Bone marrow (tissue), 2 donors: Measurements from ENCODE around the gene PAQR8.

Experiments
- DNase-seq, 2 donors: peaks; one replicate each; lab custom pipeline; 2025; lab: John Stamatoyannopoulos, UW

The PAQR8 gene

DNA sequence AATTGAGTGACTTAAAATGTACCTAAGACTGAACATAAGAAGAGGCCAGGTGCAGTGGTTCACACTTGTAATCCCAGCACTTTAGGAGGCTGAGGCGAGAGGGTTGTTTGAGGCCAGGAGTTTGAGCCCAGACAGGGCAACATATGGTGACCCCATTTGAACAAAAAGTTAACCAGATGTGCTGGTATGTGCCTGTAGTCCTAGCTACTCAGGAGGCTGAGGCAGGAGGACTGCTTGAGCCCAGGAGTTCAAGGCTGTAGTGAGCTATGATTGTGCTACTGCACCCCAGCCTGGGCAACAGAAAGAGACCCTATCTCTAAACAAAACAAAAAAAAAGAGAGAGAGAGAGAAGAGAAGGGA lies 10.1 kb upstream of the PAQR8 start:
- DNase-seq, result no peak

DNA sequence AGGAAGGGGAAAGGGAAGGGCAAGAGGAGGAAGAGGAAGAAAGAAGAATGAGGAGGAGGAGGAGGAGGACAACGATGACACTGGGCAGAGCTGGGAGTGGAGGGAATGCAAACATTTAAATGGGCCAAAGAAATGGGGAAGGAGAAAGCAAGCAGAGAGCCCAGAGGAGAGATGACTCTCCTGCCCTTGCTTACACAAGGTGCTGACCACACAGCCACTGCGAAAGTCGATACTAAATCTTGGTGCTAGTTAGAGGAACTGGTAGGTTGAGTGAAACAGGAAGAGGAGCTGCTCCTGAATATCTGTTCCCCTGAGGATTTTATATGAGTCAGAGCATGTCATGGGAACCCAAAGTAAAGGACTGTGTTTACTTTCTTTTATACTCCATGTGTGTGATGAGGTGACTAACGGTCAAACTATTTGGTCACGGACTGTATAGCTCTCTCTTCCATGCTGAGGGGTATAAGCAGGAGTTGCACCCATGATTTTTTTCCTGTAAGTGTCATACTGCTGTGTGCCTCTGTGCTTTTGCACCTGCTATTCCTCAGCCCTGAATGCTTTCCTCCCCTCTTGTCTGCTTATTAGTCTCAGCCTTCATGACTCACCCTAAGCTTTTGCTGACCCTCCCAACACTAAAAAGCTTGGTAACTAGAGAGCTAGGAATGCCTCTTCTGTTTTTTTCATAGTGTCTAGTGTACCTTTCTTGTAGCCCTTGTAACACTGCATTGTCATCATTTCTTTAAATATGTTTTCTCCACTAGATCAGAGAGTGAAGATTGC lies 9.5 kb upstream of the PAQR8 start:
- peak; percentile 9 to 69 for DNase-seq

DNA sequence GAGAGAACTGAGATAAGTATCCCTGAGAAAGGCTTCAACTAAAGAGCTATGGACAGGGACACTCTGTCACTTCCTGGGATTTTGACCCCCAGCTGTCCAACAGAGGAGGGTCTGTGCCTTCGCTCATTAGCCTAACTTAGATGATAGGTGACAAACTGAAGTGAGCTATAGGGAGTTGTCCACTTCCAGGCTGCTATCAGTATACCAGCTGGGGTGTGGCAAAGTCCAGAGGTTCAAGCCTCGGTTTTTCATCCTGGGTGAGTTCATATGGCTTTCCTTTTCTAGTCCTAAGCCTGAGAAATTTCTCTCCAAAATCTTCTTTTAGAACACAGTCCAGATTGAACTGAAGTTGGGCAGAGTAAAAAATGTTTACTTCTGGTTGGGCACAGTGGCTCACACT lies 5.9 kb upstream of the PAQR8 start:
- no peak for DNase-seq

DNA sequence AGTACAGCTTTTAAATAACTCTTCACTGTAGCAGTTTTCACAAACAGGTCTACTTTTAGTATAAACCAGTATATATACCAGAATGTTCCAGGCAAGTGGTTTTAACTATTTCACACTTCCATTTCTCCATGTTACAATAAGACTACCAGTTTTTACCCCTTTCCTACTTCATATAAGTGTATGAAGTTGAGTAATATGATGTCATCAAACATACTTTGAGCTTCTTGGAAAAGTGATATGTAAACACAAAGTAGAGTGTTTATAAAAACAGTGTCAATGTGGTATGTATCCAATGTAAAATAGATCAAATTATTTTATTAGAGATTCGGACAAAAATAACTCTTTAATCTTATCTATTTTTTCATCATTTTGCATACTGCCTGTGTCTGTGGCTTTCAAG lies 2.5 kb upstream of the PAQR8 start:
- DNase-seq, result no peak

DNA sequence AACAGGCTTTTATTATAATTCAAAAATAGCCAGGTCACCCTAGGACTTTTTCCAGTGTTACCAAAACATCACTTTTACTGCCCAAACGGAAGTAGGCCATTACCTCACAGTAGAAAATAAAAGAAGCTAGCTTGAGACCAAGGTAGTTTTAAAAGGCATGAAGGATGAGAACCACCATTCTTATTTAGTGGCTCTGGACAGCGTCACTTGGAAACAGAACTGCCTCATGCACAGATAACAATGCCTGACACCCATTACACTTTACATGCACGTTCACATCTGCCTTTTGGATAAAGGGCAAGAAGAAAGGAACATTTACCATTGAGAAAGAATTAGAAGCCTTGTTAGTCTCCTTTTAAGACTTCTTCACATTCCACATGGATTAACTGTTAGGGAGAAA lies 1.9 kb upstream of the PAQR8 start:
- DNase-seq, result no peak

DNA sequence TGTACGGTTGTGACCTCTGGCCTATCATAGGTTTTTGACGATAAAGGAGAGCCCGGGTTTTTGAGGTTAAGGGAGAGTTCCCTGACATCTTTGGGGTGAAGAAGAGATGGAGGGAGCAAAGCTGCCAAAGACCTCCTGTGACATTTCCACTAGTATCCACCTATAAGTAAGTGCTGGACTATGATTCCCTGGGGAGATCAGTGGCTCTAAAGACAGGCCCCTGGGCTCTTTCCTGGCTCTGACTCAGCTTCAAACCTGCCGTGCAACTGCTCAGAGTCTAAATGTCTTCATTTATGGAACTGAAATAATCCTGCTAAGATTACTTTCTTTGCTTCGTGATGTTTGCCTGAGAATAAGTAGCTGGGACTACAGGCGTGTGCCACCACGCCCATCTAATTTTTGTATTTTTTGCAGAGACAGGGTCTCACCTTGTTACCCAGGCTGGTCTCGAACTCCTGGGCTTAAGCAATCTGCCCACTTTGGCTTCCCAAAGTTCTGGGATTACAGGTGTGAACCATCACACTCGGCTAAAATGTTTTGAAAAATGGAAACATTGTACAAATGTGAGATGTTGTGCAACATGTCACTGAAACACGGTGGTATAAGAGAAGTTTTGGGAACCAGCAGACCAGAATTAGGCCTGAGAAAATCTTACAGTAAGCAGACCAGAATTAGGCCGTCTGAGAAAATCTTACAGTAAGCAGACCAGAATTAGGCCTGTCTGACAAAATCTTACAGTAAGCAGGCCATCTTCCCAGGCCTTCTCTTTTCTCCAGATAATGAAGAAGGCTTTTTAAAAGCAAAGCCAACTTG lies 1.1 kb upstream of the PAQR8 start:
- DNase-seq, result no peak

DNA sequence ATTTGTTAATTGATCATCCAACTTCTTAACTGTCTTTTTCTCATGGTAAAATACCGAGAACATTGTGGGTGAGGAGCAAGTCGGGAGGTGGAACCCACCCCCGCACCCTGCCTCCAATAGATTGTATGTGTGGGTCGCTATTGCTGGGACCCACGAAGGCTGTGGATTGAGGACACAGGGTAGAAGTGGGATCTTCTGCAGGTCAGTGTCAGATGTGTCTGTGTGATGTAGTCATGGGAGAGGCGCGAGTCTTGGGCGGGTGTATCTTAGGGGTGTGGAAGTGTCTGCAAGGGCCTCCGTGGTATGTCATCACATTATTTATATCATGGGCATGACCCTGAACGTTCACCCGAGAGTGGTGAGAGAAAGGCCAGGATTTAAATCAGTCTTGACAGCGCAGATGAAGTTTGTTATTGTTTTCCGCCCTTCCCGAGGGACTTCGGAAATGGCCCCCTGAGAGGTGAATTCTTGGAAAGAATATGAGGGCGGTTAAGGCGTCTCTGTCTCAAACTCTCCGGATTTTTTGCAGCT lies 472 bp upstream of the PAQR8 start:
- DNase-seq, result no peak

DNA sequence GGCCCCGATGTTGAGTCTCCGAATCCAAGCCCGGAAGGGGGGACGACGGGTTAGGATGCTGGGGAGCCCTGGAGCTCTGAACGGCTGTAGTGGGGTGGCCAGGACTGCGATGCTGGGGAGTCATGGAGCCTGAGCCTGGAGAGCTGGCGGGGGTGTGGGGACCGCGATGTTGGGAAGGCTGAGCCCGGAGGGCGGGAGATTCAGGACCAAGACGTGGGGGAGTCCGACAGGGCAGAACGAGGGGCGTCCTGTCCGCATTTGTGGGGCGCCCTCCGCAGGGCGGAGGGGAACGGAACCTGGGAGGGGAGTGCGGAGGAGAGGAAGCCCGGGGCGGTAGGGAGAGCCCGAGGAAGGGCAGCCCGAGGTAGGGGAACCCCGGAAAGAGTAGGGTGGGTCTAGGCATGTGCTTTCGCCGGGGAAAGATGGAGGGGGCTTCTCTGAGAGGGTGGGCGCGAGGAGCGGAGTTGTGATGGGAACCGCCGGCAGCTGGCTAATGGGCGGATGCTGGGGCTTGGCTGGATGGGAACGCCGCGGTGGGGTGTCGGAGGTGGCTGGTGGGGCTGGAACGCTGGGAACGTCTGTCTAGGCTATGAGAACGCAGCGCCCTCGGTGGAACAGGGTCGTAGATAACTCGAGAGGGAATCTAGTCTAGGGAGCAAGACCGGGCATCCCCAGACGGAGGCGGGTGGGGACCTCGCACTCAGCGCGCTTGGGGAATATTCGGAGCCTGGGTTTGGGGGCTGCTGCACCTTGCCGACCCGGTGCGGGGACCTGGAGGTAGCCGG lies 684 bp downstream of the PAQR8 start:
- DNase-seq, result peak; percentile 42 to 45

DNA sequence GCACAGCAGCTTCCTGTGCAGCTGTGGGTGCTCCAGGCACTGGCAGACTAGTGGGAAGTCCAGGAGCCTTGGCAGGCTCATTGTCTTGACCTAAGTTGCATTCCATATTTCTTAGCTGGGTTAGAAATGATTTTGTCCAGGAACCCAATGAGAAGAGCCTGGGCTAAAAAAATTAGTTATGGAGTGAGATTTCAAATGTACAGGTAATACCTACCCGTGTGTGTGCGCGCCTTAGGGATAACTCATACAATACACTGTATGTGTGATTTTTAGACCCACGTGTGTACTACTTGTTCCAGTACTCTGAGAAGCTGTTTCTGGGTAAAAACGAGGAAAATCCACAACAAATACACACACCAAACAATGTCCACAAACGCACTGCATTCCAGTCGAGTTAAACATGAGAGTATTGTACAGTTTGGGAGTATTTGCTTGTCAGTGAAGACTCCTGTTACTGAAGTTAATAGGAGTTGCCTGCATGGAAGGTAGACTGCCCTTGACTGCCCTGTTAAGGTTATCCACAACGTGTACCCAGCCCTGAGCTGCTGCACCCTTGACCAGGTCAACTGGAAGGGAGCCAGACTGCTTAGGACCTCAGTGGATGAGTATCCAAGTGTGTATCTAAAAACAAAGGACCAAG lies 1.4 kb downstream of the PAQR8 start:
- DNase-seq, result no peak

DNA sequence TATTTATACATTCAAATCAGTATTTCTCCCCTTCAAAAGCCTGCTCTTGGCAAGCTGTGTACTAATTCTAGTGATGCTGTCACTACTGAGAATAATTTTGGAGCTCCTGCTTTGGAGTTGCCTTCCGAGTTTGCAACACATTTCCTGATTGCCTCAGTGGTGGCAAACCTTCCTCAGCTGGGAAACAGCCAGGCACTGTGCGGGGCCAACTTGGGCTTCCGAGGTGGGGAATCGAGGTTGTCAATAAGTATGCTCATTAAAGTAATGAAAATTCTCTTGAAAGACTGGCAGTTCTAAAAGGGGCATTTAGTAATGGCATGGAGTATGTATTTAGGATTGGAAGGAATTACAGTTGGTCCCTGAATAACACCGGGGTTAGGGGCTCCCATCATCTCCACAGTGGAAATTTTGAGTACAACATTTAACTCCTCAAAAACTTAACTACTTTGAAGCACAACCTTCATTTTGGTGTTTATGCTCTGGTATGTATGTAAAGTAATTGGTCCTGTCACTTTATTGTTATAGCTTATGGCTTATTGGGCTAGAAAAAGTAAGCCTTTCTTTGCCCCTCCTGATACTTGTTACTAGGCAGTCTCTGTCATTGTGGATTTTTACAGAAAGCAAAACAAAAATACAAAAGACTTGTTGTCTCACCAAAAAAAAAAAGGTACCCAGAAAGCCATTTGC lies 2.7 kb downstream of the PAQR8 start:
- DNase-seq, result no peak

DNA sequence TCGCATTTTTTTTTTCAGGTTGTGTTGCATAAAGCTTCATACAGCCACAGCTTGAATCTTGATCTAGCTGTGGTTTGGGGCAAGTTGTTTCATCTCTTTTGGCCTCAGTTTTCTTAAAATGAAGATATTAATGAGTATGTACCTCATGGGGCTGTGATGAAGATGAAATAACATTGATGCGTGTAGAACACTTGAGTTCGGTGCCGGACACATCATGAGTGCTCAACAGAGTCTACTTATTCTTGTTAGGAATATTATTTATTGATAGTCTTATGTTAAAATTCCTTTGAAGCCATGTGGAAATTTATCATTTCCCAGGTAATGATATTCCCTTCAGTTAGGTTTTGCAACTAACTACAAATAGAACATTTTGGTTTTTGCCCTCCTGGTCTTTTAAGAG lies 3.4 kb downstream of the PAQR8 start:
- no peak for DNase-seq

DNA sequence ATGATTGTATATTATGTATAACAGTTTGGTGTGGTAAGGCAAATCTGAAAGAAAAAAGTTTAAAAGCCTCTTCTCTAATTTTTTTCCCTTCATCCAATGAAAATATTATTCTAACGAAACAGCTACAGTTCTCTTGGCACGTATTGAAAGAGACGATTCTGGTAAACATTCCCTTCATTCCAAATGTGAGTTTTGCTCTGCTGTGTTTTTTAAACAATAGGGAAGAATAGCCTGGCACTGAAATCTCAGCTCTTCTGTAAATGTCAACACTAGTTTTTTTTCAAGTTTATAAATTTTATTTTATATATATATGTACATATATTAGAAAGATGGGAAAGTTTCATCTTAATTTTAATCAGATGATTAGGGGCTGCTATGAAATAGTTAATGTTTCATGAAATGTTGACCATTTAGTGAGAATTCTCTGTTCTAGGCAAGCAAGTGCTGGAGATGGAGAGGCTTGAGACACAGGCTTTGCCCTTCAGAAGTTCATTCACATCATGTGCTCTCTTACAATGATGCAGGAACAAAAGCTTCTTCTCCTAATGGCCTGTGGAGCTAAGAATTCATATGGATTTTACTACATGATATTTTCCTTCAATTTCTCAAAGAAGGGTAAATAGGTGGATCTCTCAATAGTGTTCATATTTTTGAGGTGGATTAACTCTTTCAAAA lies 4.1 kb downstream of the PAQR8 start:
- DNase-seq, result no peak

DNA sequence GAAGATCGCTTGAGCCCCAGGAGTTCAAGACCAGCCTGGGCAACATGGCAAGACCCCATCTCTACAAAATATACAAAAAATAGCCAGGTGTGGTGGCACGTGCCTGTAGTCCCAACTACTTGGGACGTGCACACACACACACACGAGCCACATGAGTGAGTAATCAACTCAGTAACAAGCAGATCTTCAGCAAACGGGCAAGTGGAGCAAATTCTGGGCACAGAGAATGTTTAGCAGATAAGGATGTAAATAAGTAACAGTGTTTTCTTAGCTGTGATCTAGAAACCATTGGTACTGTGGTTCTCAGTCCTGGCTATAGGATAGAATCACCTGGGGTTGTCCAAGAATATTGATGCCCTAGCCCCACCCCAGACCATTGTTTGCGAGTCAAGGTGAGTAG lies 6.1 kb downstream of the PAQR8 start:
- DNase-seq, result no peak

DNA sequence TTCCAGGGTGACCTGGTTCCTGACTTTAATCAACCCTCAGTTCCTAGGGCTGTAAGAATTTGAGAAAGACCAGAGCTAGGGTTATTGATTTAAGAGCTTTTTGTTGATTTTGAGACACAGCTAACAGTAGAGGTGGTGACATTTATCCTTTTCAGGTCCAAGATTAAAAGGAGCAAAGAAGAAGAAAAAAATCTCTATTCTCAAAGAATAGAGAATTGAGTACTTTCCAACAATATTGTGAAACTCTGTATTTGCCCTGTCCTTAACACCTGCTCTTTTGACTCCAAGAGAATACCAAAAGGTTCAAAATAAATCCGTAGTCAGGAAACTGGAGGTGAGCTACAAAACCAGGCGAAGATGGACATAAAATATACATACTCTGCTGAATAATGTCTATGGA lies 7.3 kb downstream of the PAQR8 start:
- no peak for DNase-seq

DNA sequence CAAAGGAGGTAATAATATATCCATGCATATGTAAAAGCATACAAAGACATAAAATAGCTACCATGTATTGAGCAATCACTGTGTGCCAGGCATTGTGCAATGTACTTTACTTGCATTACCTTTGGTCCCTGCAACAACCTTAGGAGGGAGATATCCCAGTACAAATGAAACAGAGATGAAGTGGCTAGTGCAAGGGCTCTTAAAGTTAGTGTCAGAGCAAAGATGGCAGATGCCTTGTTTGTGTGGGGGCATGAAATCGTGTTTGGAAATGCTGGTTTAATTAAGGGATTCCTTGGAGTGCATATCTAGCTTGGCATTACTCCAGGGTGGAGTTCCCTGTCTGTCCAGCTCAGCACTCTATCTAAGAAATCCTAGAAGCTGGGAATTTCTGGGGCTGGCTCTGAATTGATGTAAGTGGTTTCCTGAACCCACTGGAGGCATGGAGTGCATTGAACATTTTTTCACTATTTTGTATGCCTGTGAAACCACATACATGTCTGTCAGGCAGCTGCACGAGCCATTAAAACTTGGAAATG lies 9.8 kb downstream of the PAQR8 start:
- DNase-seq, result no peak

DNA sequence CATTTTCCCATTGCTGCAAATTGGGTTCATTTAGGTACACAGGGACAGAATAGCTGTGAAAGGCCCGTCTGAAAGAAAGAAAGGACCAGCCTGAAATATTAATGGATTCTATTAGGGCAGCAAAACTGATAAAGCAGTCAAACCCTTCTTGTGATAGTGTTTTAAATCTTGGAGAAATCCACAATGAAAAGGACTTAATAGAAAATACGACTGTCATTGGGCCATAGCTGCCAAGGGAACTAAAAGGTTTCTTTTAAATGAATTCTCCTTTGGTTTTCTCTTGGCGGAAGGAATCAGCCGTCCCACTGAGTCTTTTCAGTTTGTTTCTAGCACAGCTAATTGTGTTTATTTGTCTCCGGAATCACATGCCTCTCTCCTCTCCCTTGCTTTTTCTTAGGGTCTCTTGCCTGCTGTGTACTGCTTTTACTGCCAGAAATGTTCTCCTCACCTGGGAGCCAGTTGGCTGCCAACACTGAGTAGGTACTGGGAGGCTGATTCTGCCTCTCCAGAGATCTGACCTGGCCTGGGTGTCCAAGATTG lies 11.3 kb downstream of the PAQR8 start:
- no peak for DNase-seq

DNA sequence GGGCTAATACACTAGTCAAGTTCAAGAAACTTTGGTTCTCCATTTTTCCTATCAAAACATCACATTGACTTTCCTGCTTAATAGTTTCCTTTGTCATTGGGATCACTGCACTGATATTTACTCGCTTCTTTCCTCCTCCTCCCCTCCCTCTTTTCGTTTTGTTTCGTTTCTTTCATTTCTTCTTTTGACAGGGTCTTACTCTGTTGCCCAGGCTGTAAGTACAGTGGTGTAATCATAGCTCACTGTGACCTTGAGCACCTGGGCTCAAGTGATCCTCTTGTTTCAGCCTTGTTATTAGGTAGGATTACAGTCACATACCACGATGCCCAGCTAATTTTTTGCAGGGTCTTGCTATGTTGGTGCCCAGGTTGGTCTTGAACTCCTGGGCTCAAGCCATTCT lies 12.3 kb downstream of the PAQR8 start:
- DNase-seq, result no peak

DNA sequence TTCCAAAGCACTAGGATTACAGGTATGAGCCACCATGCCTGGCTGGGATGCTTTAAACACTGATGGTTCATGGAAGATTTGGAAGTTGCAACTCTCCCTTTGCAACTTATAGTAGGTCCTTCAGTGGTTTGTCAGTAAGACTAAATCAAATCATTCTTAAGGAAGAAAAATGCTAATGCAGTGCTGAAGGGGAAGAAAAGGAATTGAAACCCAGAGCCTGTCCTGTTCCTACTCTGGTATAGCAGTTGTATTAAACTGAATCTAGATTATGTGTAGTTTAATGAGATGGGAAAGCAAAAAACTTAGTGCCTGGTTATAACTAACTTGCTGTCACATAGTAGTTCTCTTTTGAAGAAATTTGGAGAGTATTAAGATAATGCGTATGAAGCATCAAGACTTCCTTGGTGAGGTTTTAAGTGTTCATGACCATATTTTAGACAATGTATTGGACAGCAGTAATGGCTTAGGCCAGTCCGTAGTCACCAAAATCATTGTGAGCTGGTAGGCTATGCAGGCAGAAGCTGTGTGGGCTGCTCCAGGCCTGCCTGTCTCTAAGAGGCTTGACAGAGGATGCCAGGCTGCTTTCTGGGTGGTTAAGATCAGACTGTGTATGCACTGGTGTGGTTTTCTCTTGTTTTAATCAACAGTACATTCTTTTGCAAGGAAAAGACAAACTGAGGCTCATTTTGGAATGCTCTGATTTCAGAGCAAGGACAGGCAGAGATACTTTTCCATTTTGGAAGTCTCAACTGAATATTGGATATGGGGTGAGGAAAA lies 14.0 kb downstream of the PAQR8 start:
- DNase-seq, result no peak

DNA sequence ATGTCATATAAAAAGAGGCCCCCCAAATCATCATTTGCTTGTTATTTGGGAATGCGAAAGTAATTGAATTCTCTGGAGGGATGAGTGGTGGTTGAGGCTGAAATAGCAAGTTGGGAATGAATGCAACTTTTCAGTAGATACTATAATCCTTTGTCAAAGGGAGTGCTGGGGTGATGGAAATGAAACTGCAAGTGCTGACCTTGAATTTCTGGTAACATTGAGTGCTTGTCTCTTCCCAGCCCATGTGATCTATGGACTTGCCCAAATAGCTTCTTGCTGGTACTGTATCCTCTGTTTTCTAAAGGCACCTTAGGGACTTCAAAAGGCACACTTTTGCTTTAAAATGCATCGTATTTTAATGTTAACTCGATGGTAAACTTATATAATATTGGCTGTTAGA lies 14.8 kb downstream of the PAQR8 start:
- DNase-seq, result no peak
